Mesothelial cell of epicardium (in vitro differentiated cells): ENCODE results near the gene ZFP90. TPM values are rescaled to one million over a fixed set of nuclear protein-coding genes. Genes with fewer than 3 reads are reported as not detected.

Source experiments
- DNase-seq, 2 experiments: peaks; one replicate each; pipeline ENCODE4 v3.0.0; 2021; ENCODE audit warnings: low spot score in 2 of 2; ENCODE audit not compliant: unreplicated experiment in 2 of 2
- H3K27ac Mint-ChIP-seq: 2 replicates; pipeline ENCODE4 v1.8.0; 2021; ENCODE audit warnings: mixed read lengths
- H3K27me3 Mint-ChIP-seq: 2 replicates; pipeline ENCODE4 v1.8.0; 2021; ENCODE audit warnings: low read depth, mixed read lengths
- H3K36me3 Mint-ChIP-seq: 2 replicates; pipeline ENCODE4 v1.8.0; 2021; ENCODE audit warnings: mixed read lengths
- H3K4me1 Mint-ChIP-seq: 2 replicates; pipeline ENCODE4 v1.8.0; 2021; ENCODE audit warnings: mixed read lengths
- H3K4me3 Mint-ChIP-seq: 2 replicates; pipeline ENCODE4 v1.8.0; 2021; ENCODE audit warnings: mild to moderate bottlenecking, moderate library complexity, mixed read lengths
- H3K9me3 Mint-ChIP-seq: 2 replicates; pipeline ENCODE4 v1.8.0; 2021; ENCODE audit warnings: mixed read lengths
- total RNA-seq: library from RNA; stranded (reverse); gene quantifications from 3 replicates; pipeline ENCODE4 v1.2.1, GENCODE V29; 2021
- TF ChIP-seq, protein P1 (sequence below): fragments of 200-600 bp; sonication (generic); IDR thresholded peaks from one replicate; pipeline ENCODE4 v1.5.0; 2021; ENCODE audit warnings: antibody characterized with exemption; ENCODE audit not compliant: unreplicated experiment

ZFP90 gene
- 40.3 to 45.2 TPM (median 41.6 TPM) in 3 replicates for total RNA-seq

DNA sequence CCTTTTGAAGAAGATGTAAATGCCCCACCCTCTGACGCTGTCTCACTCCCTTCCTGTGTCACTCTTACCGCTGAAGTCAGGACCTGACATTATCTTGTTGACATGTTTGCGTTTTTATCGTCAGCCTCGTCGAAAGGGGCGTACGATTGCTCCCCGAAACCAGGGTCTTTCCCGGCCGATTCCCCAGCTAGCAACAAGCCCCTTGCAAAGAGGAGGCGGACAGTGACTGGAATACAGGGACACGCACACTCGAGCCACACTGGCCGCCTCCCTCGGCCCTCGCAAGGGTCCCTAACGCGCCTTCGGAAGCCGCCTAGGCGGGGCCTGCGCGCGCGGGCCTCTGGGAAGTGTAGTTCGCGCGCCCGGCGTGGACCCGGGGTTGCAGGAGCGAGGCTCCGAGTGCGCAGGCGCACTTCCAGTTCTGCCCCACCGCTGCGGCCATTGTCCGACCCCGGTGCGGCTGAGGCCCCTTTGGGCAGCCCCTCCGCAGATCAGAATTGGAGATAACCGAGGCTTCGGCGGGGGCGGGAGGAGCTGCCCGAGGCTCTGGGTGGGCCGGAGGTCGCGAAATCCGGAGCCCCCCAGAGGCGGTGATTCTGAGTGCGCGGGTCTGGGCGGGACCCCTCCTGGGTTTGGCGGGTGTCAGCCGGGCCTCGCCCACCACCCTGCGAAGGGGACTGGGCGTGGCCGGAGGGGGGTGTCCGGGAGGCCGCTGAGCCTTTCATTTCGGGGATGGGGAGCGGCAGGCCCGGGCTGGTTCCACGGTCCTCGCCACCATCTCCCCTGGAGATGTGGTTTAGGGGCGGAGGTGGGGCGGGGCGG is at the start of gene ZFP90:
Gene ZFP90 (plus strand): TSS at position 412 of the 822 bp plus-strand sequence. CDS start 502 bp downstream, outside the sequence.
- peaks cover 26% of the 10 kb centered on the region for H3K36me3 Mint-ChIP-seq
- peak within 1 kb of the TSS; percentile 97 for H3K4me3 Mint-ChIP-seq
- peak; percentile 83 to 90 for DNase-seq
- peak within 1 kb of the TSS; percentile 94 for H3K27ac Mint-ChIP-seq
- H3K9me3 Mint-ChIP-seq: peaks cover 9% of the 10 kb centered on the region
- H3K27me3 Mint-ChIP-seq: no peaks in the 10 kb centered on the region
- TF ChIP-seq, protein P1, sequence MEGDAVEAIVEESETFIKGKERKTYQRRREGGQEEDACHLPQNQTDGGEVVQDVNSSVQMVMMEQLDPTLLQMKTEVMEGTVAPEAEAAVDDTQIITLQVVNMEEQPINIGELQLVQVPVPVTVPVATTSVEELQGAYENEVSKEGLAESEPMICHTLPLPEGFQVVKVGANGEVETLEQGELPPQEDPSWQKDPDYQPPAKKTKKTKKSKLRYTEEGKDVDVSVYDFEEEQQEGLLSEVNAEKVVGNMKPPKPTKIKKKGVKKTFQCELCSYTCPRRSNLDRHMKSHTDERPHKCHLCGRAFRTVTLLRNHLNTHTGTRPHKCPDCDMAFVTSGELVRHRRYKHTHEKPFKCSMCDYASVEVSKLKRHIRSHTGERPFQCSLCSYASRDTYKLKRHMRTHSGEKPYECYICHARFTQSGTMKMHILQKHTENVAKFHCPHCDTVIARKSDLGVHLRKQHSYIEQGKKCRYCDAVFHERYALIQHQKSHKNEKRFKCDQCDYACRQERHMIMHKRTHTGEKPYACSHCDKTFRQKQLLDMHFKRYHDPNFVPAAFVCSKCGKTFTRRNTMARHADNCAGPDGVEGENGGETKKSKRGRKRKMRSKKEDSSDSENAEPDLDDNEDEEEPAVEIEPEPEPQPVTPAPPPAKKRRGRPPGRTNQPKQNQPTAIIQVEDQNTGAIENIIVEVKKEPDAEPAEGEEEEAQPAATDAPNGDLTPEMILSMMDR: no peak
- H3K4me1 Mint-ChIP-seq: peaks cover 11% of the 10 kb centered on the region

DNA sequence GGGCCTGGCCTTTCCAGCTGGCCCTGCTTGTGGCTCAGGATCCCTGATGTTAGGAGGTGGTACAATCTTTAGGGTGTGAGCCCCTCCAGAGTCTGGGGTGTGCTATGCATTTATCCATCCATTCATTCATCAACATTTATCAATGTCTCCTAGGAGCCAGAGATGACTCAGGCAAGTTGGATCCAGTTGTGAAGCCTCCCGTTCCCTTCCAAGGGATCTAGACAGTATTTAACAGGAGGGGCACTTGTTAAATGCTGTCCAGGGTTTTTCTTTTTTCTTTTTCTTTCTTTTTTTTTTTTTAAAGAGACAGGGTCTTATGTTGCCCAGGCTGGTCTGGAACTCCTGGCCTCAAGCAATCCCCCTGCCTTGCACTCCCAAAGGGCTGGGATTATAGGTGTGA is 48.7 kb upstream of the ZFP90 start:
- TF ChIP-seq, protein P1: no peak
- DNase-seq: no peak
- Mint-ChIP-seq H3K36me3 (peaks cover 3% of the 10 kb centered on the region), H3K4me1 (peaks cover 27% of the 10 kb centered on the region), H3K9me3 (peaks cover 9% of the 10 kb centered on the region), H3K27ac (peak overlapping the region; percentile 25), H3K4me3 (no peak overlapping the region), H3K27me3 (no peaks in the 10 kb centered on the region)

DNA sequence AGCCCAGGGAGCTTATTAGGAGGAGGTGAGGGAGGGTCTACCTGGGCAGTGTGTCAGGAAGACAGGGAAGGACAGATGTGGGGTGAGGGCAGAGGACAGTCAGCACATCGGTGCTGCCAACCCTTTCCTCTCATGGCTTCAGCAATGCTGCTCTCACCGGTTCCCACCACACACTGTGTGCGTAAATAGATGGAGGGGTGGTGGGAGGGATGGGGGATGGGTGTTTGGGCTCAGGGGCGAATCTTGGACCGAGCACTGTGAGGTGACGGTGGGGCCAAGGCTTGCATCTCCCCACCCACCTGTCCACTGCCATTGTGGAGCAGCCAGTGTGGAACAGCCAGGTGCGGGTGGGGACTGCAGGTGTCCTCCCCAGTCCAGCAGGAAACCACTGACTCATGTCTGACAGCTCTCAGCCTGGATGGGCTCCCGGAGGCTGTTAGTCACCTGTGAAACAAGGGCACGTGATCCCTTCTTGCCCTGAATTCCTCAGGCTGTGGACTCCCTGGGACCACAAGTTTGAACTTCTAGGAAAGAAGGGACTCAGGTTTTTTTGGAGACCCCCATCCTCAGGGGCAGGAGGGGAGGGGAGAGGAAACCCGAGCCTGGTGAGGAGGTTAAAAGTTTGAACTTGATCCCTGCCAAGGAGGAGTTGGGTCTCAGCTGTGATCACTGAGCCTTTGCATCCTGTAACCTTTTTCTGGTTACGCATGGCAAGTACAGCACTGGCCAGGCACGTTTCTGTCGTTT is 48.1 kb upstream of the ZFP90 start:
- Mint-ChIP-seq H3K4me1 (peaks cover 27% of the 10 kb centered on the region), H3K27me3 (no peaks in the 10 kb centered on the region), H3K36me3 (peaks cover 3% of the 10 kb centered on the region), H3K9me3 (peaks cover 9% of the 10 kb centered on the region), H3K4me3 (no peak overlapping the region), H3K27ac (peak overlapping the region; percentile 47)
- TF ChIP-seq, protein P1: no peak
- no peak for DNase-seq

DNA sequence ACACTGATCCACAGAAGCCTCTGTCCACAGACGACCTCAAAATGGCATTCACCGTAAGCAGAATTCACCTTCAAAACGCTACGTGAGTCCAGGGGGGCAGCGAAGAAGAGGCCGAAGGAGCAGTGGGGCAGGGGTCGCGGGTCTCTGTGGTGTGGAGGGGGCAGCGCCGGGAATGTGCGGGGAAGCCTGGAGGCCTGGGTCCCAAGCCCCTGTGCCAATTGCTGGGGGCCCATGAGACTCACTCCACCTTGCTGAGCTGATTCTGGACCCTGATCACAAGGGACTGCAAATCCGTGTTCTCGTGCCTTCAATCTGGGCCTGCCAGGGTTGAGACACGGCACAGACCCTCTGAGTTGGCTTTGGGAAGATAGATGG is 47.5 kb upstream of the ZFP90 start:
- Mint-ChIP-seq H3K36me3 (peaks cover 3% of the 10 kb centered on the region), H3K9me3 (peaks cover 9% of the 10 kb centered on the region), H3K27ac (no peak overlapping the region), H3K4me3 (no peak overlapping the region), H3K4me1 (peaks cover 27% of the 10 kb centered on the region), H3K27me3 (no peaks in the 10 kb centered on the region)
- DNase-seq: no peak
- TF ChIP-seq, protein P1: no peak

DNA sequence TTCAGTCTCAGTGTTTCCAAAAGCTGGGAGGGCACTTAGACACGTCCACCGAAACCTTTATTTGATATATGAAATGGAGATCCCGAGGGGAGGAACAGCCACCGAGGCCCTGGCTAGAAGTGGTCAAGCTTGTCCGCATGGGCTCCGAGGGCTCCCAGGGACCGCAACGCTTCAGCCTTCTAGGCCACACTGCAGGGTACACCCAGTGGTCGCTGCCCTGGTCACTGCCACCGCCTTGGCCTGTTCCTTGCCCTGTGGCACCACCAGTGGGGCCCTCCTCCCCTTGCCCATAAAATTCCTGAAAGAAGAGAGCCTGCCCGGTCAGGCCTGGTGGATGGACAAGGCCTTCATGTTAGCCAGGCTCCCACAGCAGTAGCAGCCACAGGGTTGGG is 46.9 kb upstream of the ZFP90 start:
- no peak overlapping the region for H3K4me3 Mint-ChIP-seq
- H3K36me3 Mint-ChIP-seq: peaks cover 3% of the 10 kb centered on the region
- peak overlapping the region; percentile 69 for H3K27ac Mint-ChIP-seq
- no peak for DNase-seq
- H3K4me1 Mint-ChIP-seq: peaks cover 22% of the 10 kb centered on the region
- H3K9me3 Mint-ChIP-seq: peaks cover 9% of the 10 kb centered on the region
- TF ChIP-seq, protein P1: no peak
- no peaks in the 10 kb centered on the region for H3K27me3 Mint-ChIP-seq
